Activated naive CD4-positive, alpha-beta T cell treated with anti-CD3 and anti-CD28 coated beads for 36 hours (primary cell): ENCODE measurements around the gene LIPA. TPM values are rescaled to one million over a fixed set of nuclear protein-coding genes. Genes with fewer than 3 reads are reported as not detected.

Experiments
- CTCF ChIA-PET: fragments of 350-600 bp; sonication (Branson Sonifier 250); formaldehyde crosslinking; loops from one replicate; lab custom pipeline; 2021; ENCODE audit warnings: antibody characterized with exemption; lab: Charles Lee
- DNase-seq: peaks from one replicate; pipeline ENCODE4 v3.0.0-alpha.2; 2020
- H3K27ac Mint-ChIP-seq: one replicate; pipeline ENCODE4 v1.8.0; 2021; ENCODE audit warnings: mild to moderate bottlenecking, mixed read lengths
- H3K27me3 Mint-ChIP-seq: one replicate; pipeline ENCODE4 v1.8.0; 2021; ENCODE audit warnings: low read depth, mixed read lengths
- H3K36me3 Mint-ChIP-seq: one replicate; pipeline ENCODE4 v1.8.0; 2021; ENCODE audit warnings: low read depth, mixed read lengths
- H3K4me1 Mint-ChIP-seq: one replicate; pipeline ENCODE4 v1.8.0; 2021; ENCODE audit warnings: low read depth, mixed read lengths
- H3K4me3 Mint-ChIP-seq: one replicate; pipeline ENCODE4 v1.8.0; 2021; ENCODE audit warnings: mild to moderate bottlenecking, moderate library complexity, mixed read lengths
- H3K9me3 Mint-ChIP-seq: one replicate; pipeline ENCODE4 v1.8.0; 2021; ENCODE audit warnings: mixed read lengths
- intact Hi-C: fragments of 100-400 bp; cut with micrococcal nuclease; formaldehyde crosslinking; loops from one replicate; pipeline ENCODE4 v1.15.1; 2023
- total RNA-seq, 2 experiments: library from RNA; stranded (reverse); gene quantifications; one replicate each; pipeline ENCODE4 v1.2.3, GENCODE V29; 2021

LIPA gene
- total RNA-seq, 2 experiments from 2014 or later = 16.1 to 17.2 TPM

GRCh38 chr10:89215511-89215910 lies 36.1 kb downstream of the LIPA start:
- Mint-ChIP-seq H3K27ac (no peak overlapping the region), H3K9me3 (no peaks in the 10 kb centered on the region), H3K27me3 (peaks cover 13% of the 10 kb centered on the region), H3K36me3 (no peaks in the 10 kb centered on the region), H3K4me3 (no peak overlapping the region), H3K4me1 (peaks cover 7% of the 10 kb centered on the region)
- DNase-seq = no peak
- intact Hi-C loops = no loop called here
- CTCF ChIA-PET = interaction anchor here (0.5 to 4.2 kb wide), 19 partner anchors 8 to 388 kb away, joined by 3 to 99 read pairs (median 4); partner anchors contain the start of gene CH25H

GRCh38 chr10:89214566-89215165 lies 36.9 kb downstream of the LIPA start:
- Mint-ChIP-seq H3K4me1 (peaks cover 7% of the 10 kb centered on the region), H3K27ac (no peak overlapping the region), H3K4me3 (no peak overlapping the region), H3K27me3 (peaks cover 16% of the 10 kb centered on the region), H3K36me3 (no peaks in the 10 kb centered on the region), H3K9me3 (no peaks in the 10 kb centered on the region)
- no peak for DNase-seq
- CTCF ChIA-PET = interaction anchor here (0.7 to 4.2 kb wide), 25 partner anchors 10 to 379 kb away, joined by 3 to 99 read pairs (median 4); no protein-coding TSS in a partner anchor
- intact Hi-C loops = no loop called here

GRCh38 chr10:89213191-89213808 lies 38.3 kb downstream of the LIPA start:
- peaks cover 7% of the 10 kb centered on the region for H3K4me1 Mint-ChIP-seq
- no peaks in the 10 kb centered on the region for H3K9me3 Mint-ChIP-seq
- H3K4me3 Mint-ChIP-seq = no peak overlapping the region
- intact Hi-C loops = loop anchor here (1.0 kb wide), 3 partner anchors 183 to 378 kb away; no protein-coding TSS in a partner anchor
- DNase-seq = no peak
- H3K27ac Mint-ChIP-seq = no peak overlapping the region
- CTCF ChIA-PET = interaction anchor here (0.6 to 4.2 kb wide), 21 partner anchors 10 to 378 kb away, joined by 3 to 99 read pairs (median 4); no protein-coding TSS in a partner anchor
- H3K27me3 Mint-ChIP-seq = peaks cover 27% of the 10 kb centered on the region
- no peaks in the 10 kb centered on the region for H3K36me3 Mint-ChIP-seq

- no peaks in the 10 kb centered on the region for H3K36me3 Mint-ChIP-seq
- peaks cover 7% of the 10 kb centered on the region for H3K4me1 Mint-ChIP-seq
- CTCF ChIA-PET = interaction anchor here (0.7 to 1.5 kb wide), 5 partner anchors 149 to 278 kb away, joined by 3 to 10 read pairs (median 3); no protein-coding TSS in a partner anchor
- H3K27ac Mint-ChIP-seq = no peak overlapping the region
- H3K27me3 Mint-ChIP-seq = peaks cover 37% of the 10 kb centered on the region
- DNase-seq = no peak
- no peak overlapping the region for H3K4me3 Mint-ChIP-seq
- no peaks in the 10 kb centered on the region for H3K9me3 Mint-ChIP-seq
- intact Hi-C loops = no loop called here
Observed at GRCh38 chr10:89210794-89211425, 40.7 kb downstream of the LIPA start.

GRCh38 chr10:89209718-89210117 lies 41.9 kb downstream of the LIPA start:
- intact Hi-C loops = no loop called here
- DNase-seq = no peak
- H3K27me3 Mint-ChIP-seq = peaks cover 41% of the 10 kb centered on the region
- no peaks in the 10 kb centered on the region for H3K36me3 Mint-ChIP-seq
- H3K27ac Mint-ChIP-seq = no peak overlapping the region
- no peaks in the 10 kb centered on the region for H3K9me3 Mint-ChIP-seq
- peaks cover 7% of the 10 kb centered on the region for H3K4me1 Mint-ChIP-seq
- CTCF ChIA-PET = interaction anchor here (0.7 to 1.5 kb wide), 6 partner anchors 10 to 275 kb away, joined by 3 to 10 read pairs (median 3); no protein-coding TSS in a partner anchor
- H3K4me3 Mint-ChIP-seq = no peak overlapping the region

GRCh38 chr10:89207801-89208551 lies 43.6 kb downstream of the LIPA start:
- peaks cover 7% of the 10 kb centered on the region for H3K4me1 Mint-ChIP-seq
- intact Hi-C loops = loop anchor here (1.0 kb wide), 4 partner anchors 45 to 218 kb away; partner anchors contain the start of gene FAS
- no peak overlapping the region for H3K27ac Mint-ChIP-seq
- peaks cover 41% of the 10 kb centered on the region for H3K27me3 Mint-ChIP-seq
- CTCF ChIA-PET = interaction anchor here (0.6 to 6.1 kb wide), 15 partner anchors 8 to 372 kb away, joined by 3 to 54 read pairs (median 4); no protein-coding TSS in a partner anchor
- no peaks in the 10 kb centered on the region for H3K9me3 Mint-ChIP-seq
- peak; percentile 16 for DNase-seq
- no peaks in the 10 kb centered on the region for H3K36me3 Mint-ChIP-seq
- peak overlapping the region; percentile 75 for H3K4me3 Mint-ChIP-seq

GRCh38 chr10:89207181-89207800 lies 44.3 kb downstream of the LIPA start, which contains the start of gene CH25H:
Gene CH25H (minus strand): TSS chr10:89207317. CDS start chr10:89207292, 25 bp downstream.
- Mint-ChIP-seq H3K9me3 (no peaks in the 10 kb centered on the region), H3K27me3 (peaks cover 39% of the 10 kb centered on the region), H3K4me3 (peak within 1 kb of the TSS; percentile 75), H3K4me1 (peaks cover 7% of the 10 kb centered on the region), H3K36me3 (no peaks in the 10 kb centered on the region), H3K27ac (no peak within 1 kb of the TSS)
- intact Hi-C loops = loop anchor here (1.0 kb wide), 4 partner anchors 44 to 217 kb away; partner anchors contain the start of gene FAS
- peak; percentile 79 for DNase-seq
- CTCF ChIA-PET = interaction anchor here (0.7 to 6.1 kb wide), 17 partner anchors 9 to 371 kb away, joined by 3 to 54 read pairs (median 4); no protein-coding TSS in a partner anchor

GRCh38 chr10:89206402-89207180 lies 45.0 kb downstream of the LIPA start:
- peaks cover 7% of the 10 kb centered on the region for H3K4me1 Mint-ChIP-seq
- H3K27ac Mint-ChIP-seq = no peak overlapping the region
- H3K27me3 Mint-ChIP-seq = peaks cover 35% of the 10 kb centered on the region
- H3K4me3 Mint-ChIP-seq = peak overlapping the region; percentile 75
- DNase-seq = peak; percentile 56
- intact Hi-C loops = loop anchor here (1.0 kb wide), 4 partner anchors 43 to 216 kb away; partner anchors contain the start of gene FAS
- no peaks in the 10 kb centered on the region for H3K36me3 Mint-ChIP-seq
- CTCF ChIA-PET = interaction anchor here (0.7 to 6.1 kb wide), 14 partner anchors 9 to 370 kb away, joined by 3 to 54 read pairs (median 4); no protein-coding TSS in a partner anchor
- no peaks in the 10 kb centered on the region for H3K9me3 Mint-ChIP-seq

GRCh38 chr10:89204621-89205185 lies 46.9 kb downstream of the LIPA start:
- no peak for DNase-seq
- H3K27ac Mint-ChIP-seq = no peak overlapping the region
- intact Hi-C loops = no loop called here
- H3K36me3 Mint-ChIP-seq = no peaks in the 10 kb centered on the region
- CTCF ChIA-PET = interaction anchor here (2.3 to 6.1 kb wide), 3 partner anchors 14 to 271 kb away, joined by 11 to 54 read pairs (median 11); no protein-coding TSS in a partner anchor
- peaks cover 25% of the 10 kb centered on the region for H3K27me3 Mint-ChIP-seq
- no peaks in the 10 kb centered on the region for H3K9me3 Mint-ChIP-seq
- peaks cover 7% of the 10 kb centered on the region for H3K4me1 Mint-ChIP-seq
- no peak overlapping the region for H3K4me3 Mint-ChIP-seq

GRCh38 chr10:89203237-89203636 lies 48.3 kb downstream of the LIPA start:
- intact Hi-C loops = no loop called here
- CTCF ChIA-PET = interaction anchor here (0.6 to 6.1 kb wide), 4 partner anchors 11 to 198 kb away, joined by 5 to 54 read pairs (median 8); no protein-coding TSS in a partner anchor
- peaks cover 7% of the 10 kb centered on the region for H3K4me1 Mint-ChIP-seq
- H3K27ac Mint-ChIP-seq = no peak overlapping the region
- no peak for DNase-seq
- no peaks in the 10 kb centered on the region for H3K9me3 Mint-ChIP-seq
- H3K4me3 Mint-ChIP-seq = no peak overlapping the region
- peaks cover 13% of the 10 kb centered on the region for H3K27me3 Mint-ChIP-seq
- H3K36me3 Mint-ChIP-seq = no peaks in the 10 kb centered on the region
